ENCODE data around the gene ZNF223.

Gene ZNF223

DNA sequence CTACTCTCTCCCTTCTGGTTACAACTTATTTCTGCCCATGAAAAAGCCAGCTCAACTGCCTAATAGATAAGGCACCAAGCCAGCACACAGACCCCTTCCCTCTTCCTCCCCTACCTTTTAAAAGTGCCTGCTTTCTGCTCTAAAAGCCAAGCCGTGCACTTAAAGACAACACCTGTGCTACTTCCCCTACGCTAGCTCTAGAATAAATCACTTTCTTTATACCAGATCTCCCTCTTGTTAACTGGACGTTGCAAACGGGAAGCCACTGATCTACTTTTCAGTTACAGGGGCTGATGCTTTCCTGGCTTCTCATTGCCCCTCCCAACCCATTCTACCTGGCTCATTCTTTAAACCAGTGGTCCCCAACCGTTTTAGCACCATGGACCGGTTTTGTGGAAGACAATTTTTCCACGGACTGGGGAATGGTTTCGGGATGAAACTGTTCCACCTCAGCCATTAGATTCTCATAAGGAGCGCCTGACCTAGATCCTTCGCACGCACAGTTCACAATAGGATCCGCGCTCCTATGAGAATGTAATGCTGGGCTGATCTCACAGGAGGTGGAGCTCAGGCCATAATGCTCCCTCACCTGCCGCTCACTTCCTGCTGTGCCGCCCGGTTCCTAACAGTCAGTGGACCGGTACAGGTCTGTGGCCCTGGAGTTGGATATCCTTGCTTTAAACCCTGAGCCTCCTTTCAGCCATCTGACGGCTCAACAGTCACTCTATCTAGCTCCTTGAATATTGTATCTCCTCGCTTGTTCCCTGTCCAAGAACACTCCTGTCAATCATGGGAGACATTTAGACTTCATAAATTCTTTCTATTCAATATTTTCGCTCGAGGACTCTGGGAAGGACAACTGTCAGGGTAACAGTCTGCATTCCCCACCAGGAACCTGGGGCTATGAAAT is 841 bp upstream of the ZNF223 start:
- Mint-ChIP-seq H3K27ac (peak overlapping the region; percentile 56), H3K4me1 (peaks cover 9% of the 10 kb centered on the region), H3K4me3 (peak overlapping the region; percentile 76), H3K36me3 (no peaks in the 10 kb centered on the region), H3K9me3 (peaks cover 10% of the 10 kb centered on the region)
- DNase-seq (ENCODE audit: low spot score in 2 of 2): no peak
- ATAC-seq: peak; percentile 43

DNA sequence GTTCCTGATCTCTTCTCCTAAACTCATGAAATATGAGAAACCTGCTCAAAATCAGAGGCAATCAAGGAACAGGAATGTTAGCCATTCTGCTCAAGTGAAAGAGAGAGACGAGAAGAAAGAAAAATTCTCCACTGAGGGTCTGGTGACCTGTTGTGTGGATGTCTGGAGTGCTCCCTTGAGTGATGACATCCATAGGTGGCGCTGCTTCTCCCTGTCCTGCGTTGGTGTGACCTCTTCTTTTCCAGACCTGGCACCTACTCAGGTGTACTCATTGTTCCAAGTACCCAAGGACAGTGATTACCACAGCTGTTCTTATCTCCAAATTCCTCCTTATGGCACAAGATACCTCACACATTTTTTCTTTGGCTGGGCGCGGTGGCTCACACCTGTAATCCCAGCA is 4.0 kb downstream of the ZNF223 start:
- H3K27ac Mint-ChIP-seq: no peak overlapping the region
- DNase-seq (ENCODE audit: low spot score in 2 of 2) (no peak), ATAC-seq (no peak)
- H3K36me3 Mint-ChIP-seq: no peaks in the 10 kb centered on the region
- peaks cover 8% of the 10 kb centered on the region for H3K9me3 Mint-ChIP-seq
- no peak overlapping the region for H3K4me3 Mint-ChIP-seq
- peaks cover 8% of the 10 kb centered on the region for H3K4me1 Mint-ChIP-seq

DNA sequence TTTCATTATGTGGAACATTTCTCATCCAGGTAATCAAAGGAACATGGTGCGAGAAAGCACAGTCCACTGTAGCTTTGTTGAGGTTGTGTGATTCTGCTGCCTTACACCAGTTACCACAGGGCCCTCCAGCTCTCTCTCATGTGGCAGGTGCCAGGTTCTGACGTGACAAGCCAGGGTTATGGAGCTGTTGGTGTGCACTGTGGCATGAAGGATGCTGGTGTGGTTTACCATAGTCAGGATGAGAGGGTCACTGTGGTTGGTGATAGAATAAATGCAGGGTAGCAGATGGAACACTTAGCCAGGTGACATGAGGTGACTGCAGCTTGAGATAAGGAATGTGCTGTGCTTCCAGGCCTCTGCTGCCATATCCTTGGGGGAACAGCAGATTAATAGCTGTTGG is 7.4 kb downstream of the ZNF223 start:
- Mint-ChIP-seq H3K4me3 (no peak overlapping the region), H3K36me3 (no peaks in the 10 kb centered on the region)

DNA sequence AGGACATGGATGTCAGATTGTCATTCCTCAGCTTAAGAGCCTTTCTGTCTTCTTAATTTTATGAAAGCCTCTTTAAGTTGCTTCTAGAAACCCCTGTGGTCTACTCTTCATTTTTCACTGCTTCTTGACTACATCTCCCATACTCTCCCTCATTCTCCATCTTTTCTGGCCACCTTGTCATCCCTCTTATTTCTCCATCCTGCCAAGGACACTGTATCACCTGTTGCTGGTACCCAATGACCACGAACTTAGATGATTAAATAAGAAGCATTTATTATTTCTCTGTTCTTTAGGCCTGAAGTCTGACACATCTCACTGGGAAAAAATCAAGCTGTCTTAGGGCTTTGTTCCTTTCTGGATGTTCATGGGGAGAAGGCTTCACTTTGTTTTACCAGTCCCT is 9.2 kb downstream of the ZNF223 start:
- ATAC-seq (no peak), DNase-seq (ENCODE audit: low spot score in 2 of 2) (no peak)
- Mint-ChIP-seq H3K9me3 (peaks cover 17% of the 10 kb centered on the region), H3K4me1 (no peaks in the 10 kb centered on the region), H3K27ac (no peak overlapping the region), H3K36me3 (no peaks in the 10 kb centered on the region), H3K4me3 (no peak overlapping the region)

More for the DNA sequence above, 7.4 kb downstream of the ZNF223 start:
- DNase-seq (ENCODE audit: low spot score in 2 of 2): no peak
- Mint-ChIP-seq H3K9me3 (peaks cover 14% of the 10 kb centered on the region), H3K4me1 (no peaks in the 10 kb centered on the region), H3K27ac (no peak overlapping the region)
- no peak for ATAC-seq

DNA sequence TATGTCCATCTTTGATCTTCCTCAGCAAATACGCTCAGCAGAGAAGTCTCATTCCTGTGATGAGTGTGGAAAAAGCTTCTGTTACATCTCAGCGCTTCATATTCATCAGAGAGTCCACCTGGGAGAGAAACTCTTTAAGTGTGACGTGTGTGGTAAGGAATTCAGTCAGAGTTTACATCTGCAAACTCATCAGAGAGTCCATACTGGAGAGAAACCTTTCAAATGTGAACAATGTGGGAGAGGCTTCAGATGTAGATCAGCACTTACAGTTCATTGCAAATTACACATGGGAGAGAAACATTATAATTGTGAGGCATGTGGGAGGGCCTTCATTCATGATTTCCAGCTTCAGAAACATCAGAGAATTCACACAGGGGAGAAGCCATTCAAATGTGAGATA is 14.5 kb downstream of the ZNF223 start:
- Mint-ChIP-seq H3K9me3 (peaks cover 29% of the 10 kb centered on the region), H3K36me3 (no peaks in the 10 kb centered on the region), H3K4me3 (no peak overlapping the region), H3K4me1 (peaks cover 5% of the 10 kb centered on the region), H3K27ac (no peak overlapping the region)
- DNase-seq (ENCODE audit: low spot score in 2 of 2) (no peak), ATAC-seq (no peak)

DNA sequence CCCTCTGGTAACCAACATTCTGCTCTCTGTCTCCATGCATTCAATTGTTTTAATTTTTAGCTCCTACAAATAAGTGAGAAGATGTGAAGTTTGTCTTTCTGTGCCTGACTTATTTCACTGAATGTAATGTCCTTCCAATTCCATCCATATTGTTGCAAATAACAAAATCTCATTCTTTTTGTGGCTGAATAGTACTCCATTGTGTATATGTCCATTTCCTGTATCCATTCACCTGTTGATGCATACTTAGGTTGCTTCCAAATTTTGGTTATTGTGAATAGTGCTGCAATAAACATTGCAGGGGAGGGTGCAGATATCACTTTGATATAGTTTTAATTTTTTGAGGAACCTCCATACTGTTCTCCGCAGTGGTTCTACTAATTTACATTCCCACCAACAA is 17.6 kb downstream of the ZNF223 start:
- peaks cover 32% of the 10 kb centered on the region for H3K9me3 Mint-ChIP-seq
- peaks cover 25% of the 10 kb centered on the region for H3K4me1 Mint-ChIP-seq
- DNase-seq (ENCODE audit: low spot score in 2 of 2) (no peak), ATAC-seq (no peak)
- H3K4me3 Mint-ChIP-seq: no peak overlapping the region
- no peaks in the 10 kb centered on the region for H3K36me3 Mint-ChIP-seq
- no peak overlapping the region for H3K27ac Mint-ChIP-seq

DNA sequence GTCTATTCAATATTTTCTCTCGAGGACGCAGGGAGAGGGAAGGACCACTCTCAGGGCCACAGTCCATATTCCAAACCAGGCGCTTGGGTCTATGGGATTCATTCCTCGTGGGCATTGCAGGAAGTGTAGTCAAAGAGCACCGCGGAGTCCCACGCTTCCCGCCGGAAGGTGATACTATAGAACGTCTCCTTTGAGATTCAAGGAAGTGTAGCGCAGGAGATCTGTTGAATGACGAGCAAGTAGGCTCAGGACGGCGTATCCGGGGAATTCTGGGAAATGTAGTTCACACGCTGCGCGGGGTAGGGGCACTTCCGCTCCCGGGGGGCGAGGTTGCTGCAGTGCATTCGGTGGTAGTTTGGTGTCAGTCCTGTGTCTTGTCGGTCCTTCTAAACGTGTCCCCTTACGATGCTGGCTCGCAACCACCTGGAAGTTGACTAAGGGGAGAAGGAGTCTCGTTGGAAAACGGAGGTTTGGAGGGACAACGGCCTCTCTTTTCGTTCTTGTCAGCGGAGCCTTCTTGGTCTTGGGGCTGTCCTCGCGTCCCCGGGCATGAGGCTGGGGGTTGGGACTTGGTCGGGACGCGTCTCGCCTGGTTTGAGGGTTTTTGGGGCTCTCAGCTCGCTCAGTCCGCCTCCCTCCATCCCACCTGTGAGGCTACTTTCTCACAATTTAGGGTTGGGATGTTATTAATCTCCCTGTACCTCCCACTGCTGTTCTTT is 20.1 kb downstream of the ZNF223 start, which contains the start of gene ZNF284:
Gene ZNF284, plus strand, starts transcription at position 336 of the 719 bp plus-strand sequence. CDS start 4,231 bp downstream, outside the sequence.
- Mint-ChIP-seq H3K36me3 (no peaks in the 10 kb centered on the region), H3K4me1 (peaks cover 25% of the 10 kb centered on the region), H3K4me3 (peak within 1 kb of the TSS; percentile 84), H3K27ac (peak within 1 kb of the TSS; percentile 79), H3K9me3 (peaks cover 22% of the 10 kb centered on the region)
- ATAC-seq (peak; percentile 99), DNase-seq (ENCODE audit: low spot score in 2 of 2) (peak; percentile 60 to 84)

DNA sequence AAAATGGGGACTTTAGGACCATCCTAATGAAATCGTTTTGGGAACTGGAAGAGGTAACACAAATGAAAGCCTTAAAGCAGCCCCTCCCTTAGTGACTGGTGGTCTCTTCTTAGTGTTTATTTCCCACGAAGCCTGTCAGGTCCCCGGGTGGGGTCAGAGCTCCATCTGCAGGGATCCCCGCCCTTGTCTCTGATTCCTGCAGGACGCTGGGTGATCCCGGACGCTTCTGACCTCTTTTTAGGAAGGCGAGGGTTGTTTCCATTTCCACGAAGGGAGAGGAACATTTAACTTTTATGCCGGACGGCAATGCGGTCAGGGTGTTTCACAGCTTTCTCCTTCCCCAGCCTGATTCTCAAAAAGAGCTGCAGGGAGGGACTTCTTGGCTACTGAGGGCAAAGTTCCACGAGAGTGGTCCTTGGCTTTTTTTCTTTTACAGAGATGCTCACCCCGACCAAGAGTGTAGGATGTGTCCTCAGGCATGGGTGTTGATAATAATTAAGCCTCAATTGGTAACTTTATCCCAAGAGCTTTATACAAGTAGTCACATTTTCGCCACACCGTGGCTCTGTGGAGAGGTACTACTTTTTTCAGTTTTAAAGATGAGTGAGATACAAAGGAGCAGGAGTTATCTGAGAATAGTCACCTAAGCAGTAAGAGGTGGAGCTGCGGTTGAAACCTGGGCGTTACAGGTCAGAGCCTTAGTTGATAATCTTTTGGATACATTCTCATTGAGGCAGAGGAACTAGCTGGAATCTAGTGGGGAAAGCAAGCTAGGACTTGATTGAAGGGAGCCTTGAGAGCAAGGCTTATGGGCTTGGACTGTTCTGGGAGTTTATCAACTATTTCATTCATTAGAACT is 20.9 kb downstream of the ZNF223 start:
- peaks cover 25% of the 10 kb centered on the region for H3K4me1 Mint-ChIP-seq
- peak overlapping the region; percentile 79 for H3K27ac Mint-ChIP-seq
- peaks cover 19% of the 10 kb centered on the region for H3K9me3 Mint-ChIP-seq
- H3K4me3 Mint-ChIP-seq: peak overlapping the region; percentile 84
- DNase-seq (ENCODE audit: low spot score in 2 of 2): no peak
- ATAC-seq: no peak
- H3K36me3 Mint-ChIP-seq: no peaks in the 10 kb centered on the region

DNA sequence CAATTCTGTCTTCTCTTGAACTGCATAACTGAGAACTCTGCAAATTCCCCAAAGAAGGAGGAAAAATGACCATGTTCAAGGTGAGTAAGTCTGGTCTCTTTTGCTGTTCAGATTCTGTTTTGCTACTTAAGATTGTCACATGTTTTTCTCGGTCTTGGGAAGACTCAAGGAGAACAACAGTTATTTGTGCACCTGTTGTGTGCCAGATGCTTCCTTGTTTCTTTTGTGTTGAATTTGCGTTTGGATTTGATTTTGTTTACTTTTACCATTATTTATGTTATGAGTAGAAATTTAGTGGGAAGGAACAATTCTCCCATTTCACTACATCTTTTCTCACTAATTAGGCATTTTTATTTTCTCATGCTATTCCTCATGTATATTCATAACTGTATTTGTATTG is 24.5 kb downstream of the ZNF223 start:
- no peak for DNase-seq (ENCODE audit: low spot score in 2 of 2)
- no peak overlapping the region for H3K27ac Mint-ChIP-seq
- H3K4me3 Mint-ChIP-seq: no peak overlapping the region
- peaks cover 20% of the 10 kb centered on the region for H3K36me3 Mint-ChIP-seq
- ATAC-seq: no peak
- H3K4me1 Mint-ChIP-seq: peaks cover 20% of the 10 kb centered on the region
- peaks cover 9% of the 10 kb centered on the region for H3K9me3 Mint-ChIP-seq

DNA sequence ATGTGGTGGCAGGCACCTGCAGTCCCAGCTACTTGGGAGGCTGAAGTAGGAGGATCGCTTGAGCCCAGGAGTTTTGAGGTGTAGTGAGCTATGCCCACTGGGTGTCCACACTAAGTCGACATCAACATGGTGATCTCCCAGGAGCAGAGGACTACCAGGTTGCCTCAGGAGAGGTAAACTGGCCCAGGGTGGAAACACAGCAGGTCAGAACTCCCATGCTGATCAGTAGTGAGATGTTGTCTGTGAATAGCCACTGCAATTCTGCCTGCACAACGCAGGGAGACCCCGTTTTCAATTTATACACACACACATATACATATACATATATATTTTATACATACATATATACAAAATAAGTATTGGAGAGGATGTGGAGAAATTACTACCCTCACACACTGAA is 40.3 kb downstream of the ZNF223 start:
- ATAC-seq (no peak), DNase-seq (ENCODE audit: low spot score in 2 of 2) (no peak)
- Mint-ChIP-seq H3K4me3 (no peak overlapping the region), H3K4me1 (peaks cover 11% of the 10 kb centered on the region), H3K27ac (no peak overlapping the region), H3K9me3 (no peaks in the 10 kb centered on the region), H3K36me3 (peaks cover 22% of the 10 kb centered on the region)

DNA sequence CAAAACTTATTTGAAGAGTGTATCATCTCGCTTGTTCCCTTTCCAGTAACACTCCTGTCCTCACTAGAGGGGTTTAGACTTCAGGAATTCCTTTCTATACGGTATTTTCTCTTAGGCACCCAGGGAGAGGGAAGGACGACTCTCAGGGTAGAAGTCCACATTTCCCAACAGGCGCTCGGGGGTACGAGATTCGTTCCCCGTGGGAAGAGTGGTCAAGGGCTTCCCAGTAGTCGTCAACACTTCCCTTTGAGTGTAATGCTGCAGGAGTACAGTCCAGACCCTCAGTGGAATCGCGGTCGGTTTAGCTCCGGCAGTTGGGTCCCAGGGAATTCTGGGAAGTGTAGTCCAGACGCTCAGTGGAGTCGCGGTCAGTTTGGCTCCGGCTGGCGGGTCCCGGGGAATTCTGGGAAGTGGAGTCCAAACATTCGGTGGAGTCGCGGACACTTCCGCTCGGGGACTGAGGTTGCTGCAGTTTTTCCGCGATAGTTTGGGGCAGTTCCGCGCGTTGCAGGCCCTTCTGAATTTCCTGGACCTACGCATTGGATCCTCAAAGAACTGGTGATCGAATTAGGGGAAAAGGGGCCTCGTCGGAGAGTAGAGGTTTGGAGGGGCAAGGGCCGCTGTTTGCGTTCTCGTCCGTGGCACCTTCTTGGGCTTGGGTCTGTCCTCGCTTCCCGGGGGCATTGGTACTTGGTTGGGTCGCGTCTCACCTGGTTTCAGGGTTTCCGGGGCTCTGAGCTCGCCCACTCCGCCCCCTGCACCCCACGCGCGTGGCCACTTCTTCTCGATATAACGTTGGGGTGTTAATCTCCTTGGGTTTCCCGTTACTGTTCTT is 42.3 kb downstream of the ZNF223 start, which contains the start of gene ZNF224:
Gene ZNF224, plus strand, starts transcription at position 431 of the 835 bp plus-strand sequence. CDS start 3,513 bp downstream, outside the sequence.
- Mint-ChIP-seq H3K9me3 (peaks cover 2% of the 10 kb centered on the region), H3K27ac (peak within 1 kb of the TSS; percentile 94), H3K36me3 (peaks cover 42% of the 10 kb centered on the region), H3K4me3 (peak within 1 kb of the TSS; percentile 96), H3K4me1 (peaks cover 14% of the 10 kb centered on the region)
- ATAC-seq: peak; percentile 93
- DNase-seq (ENCODE audit: low spot score in 2 of 2): peak; percentile 64 to 88

DNA sequence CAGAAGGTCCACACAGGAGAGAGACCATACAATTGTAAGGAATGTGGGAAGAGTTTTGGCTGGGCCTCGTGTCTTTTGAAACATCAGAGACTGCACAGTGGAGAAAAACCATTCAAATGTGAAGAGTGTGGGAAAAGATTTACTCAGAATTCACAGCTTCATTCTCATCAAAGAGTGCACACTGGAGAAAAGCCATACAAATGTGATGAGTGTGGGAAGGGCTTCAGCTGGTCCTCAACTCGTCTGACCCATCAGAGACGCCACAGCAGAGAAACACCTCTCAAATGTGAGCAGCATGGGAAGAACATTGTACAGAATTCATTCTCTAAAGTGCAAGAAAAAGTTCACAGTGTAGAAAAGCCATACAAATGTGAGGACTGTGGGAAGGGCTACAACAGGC is 55.9 kb downstream of the ZNF223 start:
- H3K36me3 Mint-ChIP-seq: peaks cover 47% of the 10 kb centered on the region
- no peak overlapping the region for H3K4me3 Mint-ChIP-seq
- peaks cover 6% of the 10 kb centered on the region for H3K4me1 Mint-ChIP-seq
- ATAC-seq: no peak
- no peak for DNase-seq (ENCODE audit: low spot score in 2 of 2)
- H3K27ac Mint-ChIP-seq: no peak overlapping the region
- peaks cover 36% of the 10 kb centered on the region for H3K9me3 Mint-ChIP-seq

DNA sequence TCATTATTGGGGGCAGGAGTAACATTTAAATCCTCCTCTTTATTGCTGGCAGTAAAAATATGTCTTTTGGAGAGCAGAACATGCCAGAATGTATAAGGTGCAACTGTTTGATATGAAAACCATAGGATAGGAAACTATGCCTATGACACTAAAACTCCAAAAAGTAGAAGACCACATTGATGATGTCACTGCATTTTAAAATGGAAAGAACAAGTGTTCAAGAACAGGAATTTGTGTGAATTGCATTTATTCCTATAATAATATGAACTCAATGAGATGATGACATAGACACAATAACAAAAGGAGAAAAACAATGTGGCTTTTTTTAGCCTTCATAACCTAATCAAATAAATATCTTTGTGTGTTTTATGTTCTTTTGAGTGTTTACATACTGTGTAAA is 57.6 kb downstream of the ZNF223 start:
- Mint-ChIP-seq H3K9me3 (peaks cover 30% of the 10 kb centered on the region), H3K4me1 (peaks cover 12% of the 10 kb centered on the region), H3K27ac (no peak overlapping the region), H3K36me3 (peaks cover 36% of the 10 kb centered on the region), H3K4me3 (no peak overlapping the region)
- DNase-seq (ENCODE audit: low spot score in 2 of 2) (no peak), ATAC-seq (no peak)

DNA sequence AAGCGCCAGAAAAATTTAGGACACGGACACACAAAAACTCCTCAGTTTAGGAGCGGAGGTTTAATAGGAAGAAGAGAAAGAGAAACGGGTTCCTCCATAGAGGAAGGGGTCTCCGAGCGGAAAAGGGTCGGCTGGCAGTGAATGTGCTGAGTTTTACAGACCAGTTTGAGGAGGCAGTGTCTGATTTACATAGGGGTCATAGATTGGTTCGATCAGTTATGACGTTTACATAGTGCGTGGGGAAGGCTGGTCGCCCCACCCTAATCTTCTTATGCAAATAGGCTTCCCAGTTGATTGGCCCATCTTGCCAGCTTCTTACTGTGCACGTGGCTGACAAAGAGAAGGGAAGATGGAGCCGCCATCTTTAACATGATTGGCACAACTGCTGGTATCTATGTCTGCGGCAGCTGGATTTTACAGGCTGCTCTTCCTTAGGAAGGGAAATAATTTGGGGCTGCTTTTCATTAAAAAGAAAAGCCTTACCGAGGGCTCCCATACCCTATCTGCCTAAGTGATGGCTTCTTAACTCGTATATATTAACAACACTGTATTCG is 60.2 kb downstream of the ZNF223 start:
- DNase-seq (ENCODE audit: low spot score in 2 of 2): no peak

More for the DNA sequence above, 60.2 kb downstream of the ZNF223 start:
- ATAC-seq: no peak
- Mint-ChIP-seq H3K9me3 (peaks cover 25% of the 10 kb centered on the region), H3K36me3 (peaks cover 25% of the 10 kb centered on the region), H3K27ac (no peak overlapping the region), H3K4me1 (peaks cover 12% of the 10 kb centered on the region), H3K4me3 (peak overlapping the region; percentile 94)
